ENCODE results near the gene C1orf105.

- TF ChIP-seq, protein P1, sequence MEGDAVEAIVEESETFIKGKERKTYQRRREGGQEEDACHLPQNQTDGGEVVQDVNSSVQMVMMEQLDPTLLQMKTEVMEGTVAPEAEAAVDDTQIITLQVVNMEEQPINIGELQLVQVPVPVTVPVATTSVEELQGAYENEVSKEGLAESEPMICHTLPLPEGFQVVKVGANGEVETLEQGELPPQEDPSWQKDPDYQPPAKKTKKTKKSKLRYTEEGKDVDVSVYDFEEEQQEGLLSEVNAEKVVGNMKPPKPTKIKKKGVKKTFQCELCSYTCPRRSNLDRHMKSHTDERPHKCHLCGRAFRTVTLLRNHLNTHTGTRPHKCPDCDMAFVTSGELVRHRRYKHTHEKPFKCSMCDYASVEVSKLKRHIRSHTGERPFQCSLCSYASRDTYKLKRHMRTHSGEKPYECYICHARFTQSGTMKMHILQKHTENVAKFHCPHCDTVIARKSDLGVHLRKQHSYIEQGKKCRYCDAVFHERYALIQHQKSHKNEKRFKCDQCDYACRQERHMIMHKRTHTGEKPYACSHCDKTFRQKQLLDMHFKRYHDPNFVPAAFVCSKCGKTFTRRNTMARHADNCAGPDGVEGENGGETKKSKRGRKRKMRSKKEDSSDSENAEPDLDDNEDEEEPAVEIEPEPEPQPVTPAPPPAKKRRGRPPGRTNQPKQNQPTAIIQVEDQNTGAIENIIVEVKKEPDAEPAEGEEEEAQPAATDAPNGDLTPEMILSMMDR (conservative IDR thresholded peaks at IDR 0.05; ENCODE audit: low read depth in 2 of 2), result no peak
- TF ChIP-seq JUNB (IDR thresholded peaks at IDR 0.05; ENCODE audit: unreplicated experiment) (no peak), EZH2 (IDR thresholded peaks at IDR 0.05; ENCODE audit: low read depth, unreplicated experiment) (no peak), EZH2phosphoT487 (IDR thresholded peaks at IDR 0.05; ENCODE audit: unreplicated experiment) (no peak), ZNF114 (CRISPR knock-in tag; IDR thresholded peaks at IDR 0.05) (no peak), POLR2AphosphoS5 (IDR thresholded peaks at IDR 0.05; ENCODE audit: low read depth) (no peak), REST (IDR thresholded peaks at IDR 0.05; ENCODE audit: unreplicated experiment) (no peak), CREB1 (CRISPR knock-in tag; IDR thresholded peaks at IDR 0.05; ENCODE audit: low read depth) (no peak)
- TF ChIP-seq, protein P2, sequence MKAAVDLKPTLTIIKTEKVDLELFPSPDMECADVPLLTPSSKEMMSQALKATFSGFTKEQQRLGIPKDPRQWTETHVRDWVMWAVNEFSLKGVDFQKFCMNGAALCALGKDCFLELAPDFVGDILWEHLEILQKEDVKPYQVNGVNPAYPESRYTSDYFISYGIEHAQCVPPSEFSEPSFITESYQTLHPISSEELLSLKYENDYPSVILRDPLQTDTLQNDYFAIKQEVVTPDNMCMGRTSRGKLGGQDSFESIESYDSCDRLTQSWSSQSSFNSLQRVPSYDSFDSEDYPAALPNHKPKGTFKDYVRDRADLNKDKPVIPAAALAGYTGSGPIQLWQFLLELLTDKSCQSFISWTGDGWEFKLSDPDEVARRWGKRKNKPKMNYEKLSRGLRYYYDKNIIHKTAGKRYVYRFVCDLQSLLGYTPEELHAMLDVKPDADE (IDR thresholded peaks at IDR 0.05), result no peak
Observed at GRCh38 chr1:172500207-172500606, 79.7 kb downstream of the C1orf105 start.
